GM23338 (cell line): ENCODE measurements around the gene NOP9.

Source experiments
- CREB1 ChIP-seq: fragments of 250-450 bp; sonication (Bioruptor Pico); IDR thresholded peaks from 2 replicates; pipeline ENCODE4 v1.5.0; 2020; ENCODE audit warnings: low read depth, mild to moderate bottlenecking, moderate library complexity
- CTCF ChIP-seq, 2 experiments: fragments of 200-600 bp in 1 of 2; sonication (generic) in 1 of 2; conservative IDR thresholded peaks; 2 replicates each; pipeline versions ENCODE4 v1.5.1 to v1.6.1; 2016 to 2017; ENCODE audit warnings: antibody characterized with exemption in 2 of 2, low read depth in 2 of 2, mild to moderate bottlenecking in 2 of 2, moderate library complexity in 1 of 2
- EZH2 ChIP-seq: fragments of 200-600 bp; sonication (generic); IDR thresholded peaks from one replicate; pipeline ENCODE4 v1.8.0; 2017; ENCODE audit warnings: antibody characterized with exemption, mild to moderate bottlenecking, low read depth; ENCODE audit not compliant: unreplicated experiment
- EZH2phosphoT487 ChIP-seq: fragments of 200-600 bp; sonication (generic); IDR thresholded peaks from one replicate; pipeline ENCODE4 v1.8.1; 2018; ENCODE audit warnings: antibody characterized with exemption; ENCODE audit not compliant: unreplicated experiment
- JUNB ChIP-seq: IDR thresholded peaks from one replicate; pipeline ENCODE4 v1.6.1; 2016; ENCODE audit warnings: antibody characterized with exemption; ENCODE audit not compliant: unreplicated experiment
- POLR2AphosphoS5 ChIP-seq: IDR thresholded peaks from 2 replicates; pipeline ENCODE4 v1.6.1; 2016; ENCODE audit warnings: antibody characterized with exemption, low read depth
- REST ChIP-seq: IDR thresholded peaks from one replicate; pipeline ENCODE4 v1.6.1; 2018; ENCODE audit warnings: antibody characterized with exemption; ENCODE audit not compliant: unreplicated experiment
- ZNF114 ChIP-seq: fragments of 250-450 bp; sonication (Bioruptor Pico); IDR thresholded peaks from 2 replicates; pipeline ENCODE4 v1.5.0; 2020; ENCODE audit warnings: mild to moderate bottlenecking, moderate library complexity
- ZNF331 ChIP-seq: fragments of 250-450 bp; sonication (Bioruptor Pico); IDR thresholded peaks from 2 replicates; pipeline ENCODE4 v1.5.0; 2020; ENCODE audit warnings: low read depth, mild to moderate bottlenecking, moderate library complexity
- ZNF462 ChIP-seq: fragments of 250-450 bp; sonication (Bioruptor Pico); IDR thresholded peaks from 2 replicates; pipeline ENCODE4 v1.5.0; 2020; ENCODE audit warnings: mild to moderate bottlenecking, moderate library complexity

GRCh38 chr14:24330973-24331674 lies 31.5 kb downstream of the NOP9 start:
- no peak for TF ChIP-seq REST
- no peak for TF ChIP-seq CTCF (conservative IDR thresholded peaks at IDR 0.05; ENCODE audit: low read depth in 2 of 2)
- no peak for TF ChIP-seq EZH2phosphoT487
- TF ChIP-seq ZNF462: no peak
- no peak for TF ChIP-seq ZNF114 (CRISPR knock-in tag)
- no peak for TF ChIP-seq POLR2AphosphoS5
- no peak for TF ChIP-seq EZH2
- no peak for TF ChIP-seq CREB1 (CRISPR knock-in tag)
- no peak for TF ChIP-seq ZNF331 (CRISPR knock-in tag)
- TF ChIP-seq JUNB: no peak
